Activated T-cell treated with anti-CD3 and anti-CD28 coated beads, Interleukin-2, amount 50 U/mL, for 4 hours (primary cell): ENCODE measurements around the gene PRKD3. TPM values are rescaled to one million over a fixed set of nuclear protein-coding genes. Genes with fewer than 3 reads are reported as not detected.

ENCODE experiments used
- ATAC-seq, 2 donors: fragments of 200-7000 bp; cut with Tn5 transposase; one replicate each; pipeline ENCODE4 v1.10.0; 2021
- DNase-seq: peaks from one replicate; pipeline ENCODE4 v3.0.0-alpha.2; 2020
- H3K27me3 Mint-ChIP-seq: one replicate; pipeline ENCODE4 v1.8.0; 2021; ENCODE audit warnings: low read depth, mixed read lengths
- H3K36me3 Mint-ChIP-seq: one replicate; pipeline ENCODE4 v1.8.0; 2022; ENCODE audit warnings: mixed read lengths; ENCODE audit not compliant: insufficient read depth
- H3K4me1 Mint-ChIP-seq: one replicate; pipeline ENCODE4 v1.8.0; 2021; ENCODE audit warnings: low read depth, mixed read lengths
- H3K4me3 Mint-ChIP-seq: one replicate; pipeline ENCODE4 v1.8.0; 2021; ENCODE audit warnings: mild to moderate bottlenecking, moderate library complexity, mixed read lengths
- H3K9me3 Mint-ChIP-seq: one replicate; pipeline ENCODE4 v1.8.0; 2021; ENCODE audit warnings: mixed read lengths
- total RNA-seq, 3 donors: library from RNA; stranded (reverse); gene quantifications; one replicate each; pipeline ENCODE4 v1.2.1, GENCODE V29; 2021

PRKD3 gene
- total RNA-seq, 3 donors from 2014 or later: 39.8 to 66.9 (median 48.4) TPM

GRCh38 chr2:37355735-37356134 is 31.1 kb upstream of the PRKD3 start:
- Mint-ChIP-seq H3K4me1 (no peaks in the 10 kb centered on the region), H3K4me3 (no peak overlapping the region), H3K36me3 (peaks cover 3% of the 10 kb centered on the region), H3K9me3 (no peaks in the 10 kb centered on the region), H3K27me3 (peaks cover 24% of the 10 kb centered on the region)
- ATAC-seq: no peak
- DNase-seq: no peak

- H3K36me3 Mint-ChIP-seq: peaks cover 1% of the 10 kb centered on the region
- H3K4me1 Mint-ChIP-seq: no peaks in the 10 kb centered on the region
- peaks cover 17% of the 10 kb centered on the region for H3K27me3 Mint-ChIP-seq
- no peak for DNase-seq
- no peaks in the 10 kb centered on the region for H3K9me3 Mint-ChIP-seq
- H3K4me3 Mint-ChIP-seq: no peak overlapping the region
- ATAC-seq: no peak
Measured at GRCh38 chr2:37354531-37354930, 29.9 kb upstream of the PRKD3 start.

- Mint-ChIP-seq H3K4me1 (peaks cover 3% of the 10 kb centered on the region), H3K4me3 (no peak overlapping the region), H3K27me3 (peaks cover 25% of the 10 kb centered on the region), H3K36me3 (peaks cover 1% of the 10 kb centered on the region), H3K9me3 (no peaks in the 10 kb centered on the region)
- ATAC-seq: no peak
- no peak for DNase-seq
Measured at GRCh38 chr2:37350034-37350433, 25.4 kb upstream of the PRKD3 start.

- ATAC-seq (no peak), DNase-seq (no peak)
- Mint-ChIP-seq H3K4me3 (no peak overlapping the region), H3K36me3 (peaks cover 1% of the 10 kb centered on the region), H3K9me3 (no peaks in the 10 kb centered on the region), H3K4me1 (peaks cover 6% of the 10 kb centered on the region), H3K27me3 (peaks cover 25% of the 10 kb centered on the region)
Measured at GRCh38 chr2:37349231-37349860, 24.7 kb upstream of the PRKD3 start.

- ATAC-seq (no peak), DNase-seq (no peak)
- Mint-ChIP-seq H3K4me1 (peaks cover 14% of the 10 kb centered on the region), H3K36me3 (no peaks in the 10 kb centered on the region), H3K4me3 (no peak overlapping the region), H3K9me3 (no peaks in the 10 kb centered on the region), H3K27me3 (peaks cover 20% of the 10 kb centered on the region)
Measured at GRCh38 chr2:37348155-37348554, 23.5 kb upstream of the PRKD3 start.

GRCh38 chr2:37344453-37345361 is 20.1 kb upstream of the PRKD3 start, which contains the start of gene QPCT:
Gene QPCT, plus strand, starts transcription at chr2:37344630. Its CDS starts 102 bp downstream, at chr2:37344732.
- Mint-ChIP-seq H3K4me3 (peak within 1 kb of the TSS; percentile 80), H3K4me1 (peaks cover 14% of the 10 kb centered on the region), H3K9me3 (no peaks in the 10 kb centered on the region), H3K27me3 (peaks cover 23% of the 10 kb centered on the region), H3K36me3 (no peaks in the 10 kb centered on the region)
- DNase-seq (peak; percentile 70), ATAC-seq (peak; percentile 79 to 89)

GRCh38 chr2:37343537-37344434 is 19.2 kb upstream of the PRKD3 start:
- Mint-ChIP-seq H3K9me3 (no peaks in the 10 kb centered on the region), H3K4me1 (peaks cover 14% of the 10 kb centered on the region), H3K36me3 (no peaks in the 10 kb centered on the region), H3K4me3 (peak overlapping the region; percentile 80), H3K27me3 (peaks cover 23% of the 10 kb centered on the region)
- no peak for ATAC-seq
- DNase-seq: no peak

GRCh38 chr2:37342591-37343220 is 18.1 kb upstream of the PRKD3 start:
- no peak for ATAC-seq
- Mint-ChIP-seq H3K4me1 (peaks cover 14% of the 10 kb centered on the region), H3K36me3 (no peaks in the 10 kb centered on the region), H3K27me3 (peaks cover 20% of the 10 kb centered on the region), H3K4me3 (no peak overlapping the region), H3K9me3 (no peaks in the 10 kb centered on the region)
- DNase-seq: no peak

GRCh38 chr2:37340637-37341036 is 16.0 kb upstream of the PRKD3 start:
- peaks cover 9% of the 10 kb centered on the region for H3K27me3 Mint-ChIP-seq
- H3K36me3 Mint-ChIP-seq: no peaks in the 10 kb centered on the region
- H3K4me3 Mint-ChIP-seq: no peak overlapping the region

GRCh38 chr2:37338933-37339332 is 14.3 kb upstream of the PRKD3 start:
- H3K4me3 Mint-ChIP-seq: no peak overlapping the region
- no peaks in the 10 kb centered on the region for H3K36me3 Mint-ChIP-seq
- peak in 1 of 2 donors; percentile 32 for ATAC-seq
- peaks cover 3% of the 10 kb centered on the region for H3K4me1 Mint-ChIP-seq
- no peaks in the 10 kb centered on the region for H3K9me3 Mint-ChIP-seq
- H3K27me3 Mint-ChIP-seq: peaks cover 6% of the 10 kb centered on the region
- no peak for DNase-seq

More at GRCh38 chr2:37340637-37341036, 16.0 kb upstream of the PRKD3 start:
- H3K4me1 Mint-ChIP-seq: peaks cover 11% of the 10 kb centered on the region
- no peak for DNase-seq
- no peak for ATAC-seq
- no peaks in the 10 kb centered on the region for H3K9me3 Mint-ChIP-seq

GRCh38 chr2:37337620-37338280 is 13.1 kb upstream of the PRKD3 start:
- Mint-ChIP-seq H3K36me3 (no peaks in the 10 kb centered on the region), H3K9me3 (no peaks in the 10 kb centered on the region), H3K4me1 (no peaks in the 10 kb centered on the region), H3K4me3 (peak overlapping the region; percentile 37), H3K27me3 (peaks cover 6% of the 10 kb centered on the region)
- no peak for ATAC-seq
- no peak for DNase-seq

- Mint-ChIP-seq H3K4me1 (no peaks in the 10 kb centered on the region), H3K4me3 (no peak overlapping the region), H3K27me3 (peaks cover 10% of the 10 kb centered on the region), H3K9me3 (no peaks in the 10 kb centered on the region), H3K36me3 (no peaks in the 10 kb centered on the region)
- no peak for ATAC-seq
- no peak for DNase-seq
Measured at GRCh38 chr2:37335604-37336003, 11.0 kb upstream of the PRKD3 start.

- peaks cover 7% of the 10 kb centered on the region for H3K27me3 Mint-ChIP-seq
- DNase-seq (no peak), ATAC-seq (no peak)
- H3K4me1 Mint-ChIP-seq: no peaks in the 10 kb centered on the region
- no peaks in the 10 kb centered on the region for H3K9me3 Mint-ChIP-seq
- no peak overlapping the region for H3K4me3 Mint-ChIP-seq
- H3K36me3 Mint-ChIP-seq: no peaks in the 10 kb centered on the region
Measured at GRCh38 chr2:37333256-37333655, 8.6 kb upstream of the PRKD3 start.
